BLaER1 (cell line): ENCODE measurements around the gene DNPH1.

ENCODE experiments used
- H3K27ac ChIP-seq: shearing (Covaris generic); formaldehyde crosslinking; 2 replicates; pipeline ENCODE4 v1.8.1; 2022
- H3K27me3 ChIP-seq: shearing (Covaris generic); formaldehyde crosslinking; 2 replicates; pipeline ENCODE4 v1.8.1; 2022
- H3K36me3 ChIP-seq: shearing (Covaris generic); formaldehyde crosslinking; 2 replicates; pipeline ENCODE4 v1.8.1; 2022
- H3K4me1 ChIP-seq: shearing (Covaris generic); formaldehyde crosslinking; 2 replicates; pipeline ENCODE4 v1.8.1; 2022
- H3K4me2 ChIP-seq: shearing (Covaris generic); formaldehyde crosslinking; 2 replicates; pipeline ENCODE4 v1.8.1; 2022
- H3K4me3 ChIP-seq: shearing (Covaris generic); formaldehyde crosslinking; 2 replicates; pipeline ENCODE4 v1.8.1; 2022
- H3K9ac ChIP-seq: shearing (Covaris generic); formaldehyde crosslinking; 2 replicates; pipeline ENCODE4 v1.8.1; 2022
- H3K9me3 ChIP-seq: shearing (Covaris generic); formaldehyde crosslinking; 2 replicates; pipeline ENCODE4 v1.8.1; 2022
- H4K20me1 ChIP-seq: shearing (Covaris generic); formaldehyde crosslinking; 2 replicates; pipeline ENCODE4 v1.8.1; 2022
- Cebpa-rat ChIP-seq: shearing (Covaris generic); IDR thresholded peaks from 2 replicates; pipeline ENCODE4 v1.8.1; 2022

Gene DNPH1, protein sequence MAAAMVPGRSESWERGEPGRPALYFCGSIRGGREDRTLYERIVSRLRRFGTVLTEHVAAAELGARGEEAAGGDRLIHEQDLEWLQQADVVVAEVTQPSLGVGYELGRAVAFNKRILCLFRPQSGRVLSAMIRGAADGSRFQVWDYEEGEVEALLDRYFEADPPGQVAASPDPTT

GRCh38 chr6:43228951-43229802, at the start of gene DNPH1:
DNPH1 (minus strand) TSS chr6:43229481; CDS start chr6:43229456, 25 bp downstream.
- Histone ChIP-seq H3K9me3 (no peaks in the 10 kb centered on the region), H3K4me1 (peaks cover 36% of the 10 kb centered on the region), H3K27ac (peak within 1 kb of the TSS; percentile 88), H3K36me3 (peaks cover 15% of the 10 kb centered on the region), H3K4me2 (peak within 1 kb of the TSS; percentile 86), H3K4me3 (peak within 1 kb of the TSS; percentile 81), H3K27me3 (no peaks in the 10 kb centered on the region), H4K20me1 (no peaks in the 10 kb centered on the region), H3K9ac (peak within 1 kb of the TSS; percentile 92)
- TF ChIP-seq Cebpa-rat = no peak

DNA sequence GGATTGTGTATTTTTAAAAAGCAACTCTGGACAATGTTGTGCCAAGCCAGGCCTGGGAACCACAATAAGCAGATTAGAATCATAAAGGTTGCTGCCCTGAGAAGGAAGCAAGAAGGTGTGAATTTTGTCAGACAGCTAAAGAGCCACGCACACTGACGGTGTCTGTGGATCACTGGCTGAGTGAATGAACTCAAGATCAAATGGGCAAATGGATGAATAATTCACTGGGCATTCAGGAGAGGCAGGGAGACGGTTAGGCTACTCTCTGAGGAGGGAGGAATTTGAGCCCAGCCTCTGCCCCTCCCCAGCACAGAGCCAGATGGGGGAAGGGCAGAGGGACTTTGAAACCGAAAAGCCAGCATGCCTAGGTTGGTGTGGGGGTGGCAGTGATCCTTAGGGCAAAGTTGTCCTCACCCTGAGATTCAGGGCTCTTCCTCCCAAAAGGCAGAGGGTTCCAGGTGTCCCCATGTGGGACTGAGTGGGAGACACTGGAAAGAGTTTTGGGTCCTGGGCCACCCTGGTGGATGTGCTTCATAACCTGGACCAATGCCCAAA, 49.3 kb upstream of the DNPH1 start:
- peaks cover 48% of the 10 kb centered on the region for H3K27me3 ChIP-seq
- peaks cover 24% of the 10 kb centered on the region for H3K4me1 ChIP-seq
- H3K9ac ChIP-seq = no peak overlapping the region
- no peak overlapping the region for H3K27ac ChIP-seq
- TF ChIP-seq Cebpa-rat = no peak
- H3K4me3 ChIP-seq = no peak overlapping the region
- H4K20me1 ChIP-seq = peaks cover 6% of the 10 kb centered on the region; the same call in 1 of the 2 replicates
- no peaks in the 10 kb centered on the region for H3K36me3 ChIP-seq
- H3K9me3 ChIP-seq = no peaks in the 10 kb centered on the region
- H3K4me2 ChIP-seq = no peak overlapping the region

GRCh38 chr6:43277643-43278523, 48.6 kb upstream of the DNPH1 start:
- Histone ChIP-seq H3K4me2 (no peak overlapping the region), H3K9ac (no peak overlapping the region), H3K27me3 (peaks cover 53% of the 10 kb centered on the region), H4K20me1 (peaks cover 6% of the 10 kb centered on the region; the same call in 1 of the 2 replicates), H3K9me3 (no peaks in the 10 kb centered on the region), H3K27ac (no peak overlapping the region), H3K4me1 (peaks cover 19% of the 10 kb centered on the region), H3K36me3 (no peaks in the 10 kb centered on the region), H3K4me3 (no peak overlapping the region)
- no peak for TF ChIP-seq Cebpa-rat

DNA sequence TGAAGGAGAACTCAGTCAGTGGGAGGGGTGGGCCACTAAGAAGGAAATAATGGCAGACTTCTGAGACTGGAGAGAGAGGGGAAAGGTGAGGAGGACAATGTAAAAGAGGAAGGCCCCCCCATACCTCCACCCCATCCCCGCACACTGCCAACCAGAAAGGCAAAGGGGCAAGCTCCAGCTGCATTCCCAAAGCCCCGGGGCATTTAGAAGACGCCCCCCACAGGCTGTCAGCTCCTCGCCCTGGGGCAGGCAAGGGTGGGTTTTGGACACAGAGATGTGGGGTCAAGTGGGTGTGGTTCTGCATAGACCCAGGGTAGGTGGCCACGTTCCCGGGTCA, 48.0 kb upstream of the DNPH1 start:
- Histone ChIP-seq H4K20me1 (peaks cover 6% of the 10 kb centered on the region; the same call in 1 of the 2 replicates), H3K27me3 (peaks cover 53% of the 10 kb centered on the region), H3K36me3 (no peaks in the 10 kb centered on the region), H3K27ac (no peak overlapping the region), H3K9me3 (no peaks in the 10 kb centered on the region), H3K4me3 (no peak overlapping the region), H3K4me2 (no peak overlapping the region), H3K9ac (no peak overlapping the region), H3K4me1 (peaks cover 14% of the 10 kb centered on the region)
- TF ChIP-seq Cebpa-rat = no peak

DNA sequence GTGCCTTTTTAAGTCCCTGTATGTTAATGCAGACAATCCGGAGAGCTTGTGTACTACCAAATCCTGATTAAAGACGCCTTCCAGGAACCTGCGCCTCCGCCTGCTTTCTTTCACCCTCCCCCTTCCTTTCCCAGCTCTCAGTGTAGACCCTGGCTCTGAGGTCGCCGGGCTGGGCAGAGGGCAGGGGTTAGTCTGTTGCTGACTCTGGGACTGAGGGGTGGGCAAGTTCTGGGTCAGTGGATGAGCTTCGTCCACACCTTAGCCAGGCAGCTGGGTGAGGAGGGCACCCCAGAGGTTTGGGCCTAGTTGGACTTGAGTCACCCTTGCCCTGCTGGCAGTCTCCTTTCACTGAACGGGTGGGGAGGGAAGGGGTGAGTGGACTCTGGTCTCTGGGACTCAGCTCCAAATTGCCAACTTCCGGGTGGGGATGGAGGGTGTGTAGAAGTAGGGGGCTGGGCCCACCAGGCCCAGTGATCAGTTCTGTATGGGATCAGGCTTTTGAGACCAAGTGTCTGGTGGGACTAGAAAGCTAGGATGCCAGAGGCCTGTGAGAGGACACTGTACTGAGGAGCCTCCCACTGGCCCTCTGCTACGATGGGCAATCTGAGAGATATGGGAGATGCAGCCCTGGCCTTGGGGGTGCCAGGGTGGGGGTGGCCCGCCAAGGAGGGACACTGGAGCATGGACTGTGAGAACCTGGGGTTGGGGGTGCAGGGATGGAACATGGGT, 47.5 kb upstream of the DNPH1 start:
- peak overlapping the region; percentile 54 for H3K4me3 ChIP-seq
- no peaks in the 10 kb centered on the region for H3K9me3 ChIP-seq
- peaks cover 53% of the 10 kb centered on the region for H3K27me3 ChIP-seq
- peaks cover 16% of the 10 kb centered on the region for H3K4me1 ChIP-seq
- H3K9ac ChIP-seq = no peak overlapping the region
- H3K36me3 ChIP-seq = no peaks in the 10 kb centered on the region
- H4K20me1 ChIP-seq = peaks cover 6% of the 10 kb centered on the region; the same call in 1 of the 2 replicates
- H3K4me2 ChIP-seq = peak overlapping the region; percentile 88
- TF ChIP-seq Cebpa-rat = no peak
- no peak overlapping the region for H3K27ac ChIP-seq

- H3K36me3 ChIP-seq = no peaks in the 10 kb centered on the region
- peak overlapping the region; percentile 54 for H3K4me3 ChIP-seq
- peak overlapping the region; percentile 88 for H3K4me2 ChIP-seq
- peaks cover 53% of the 10 kb centered on the region for H3K27me3 ChIP-seq
- TF ChIP-seq Cebpa-rat = no peak
- H3K9ac ChIP-seq = no peak overlapping the region
- H4K20me1 ChIP-seq = peaks cover 6% of the 10 kb centered on the region; the same call in 1 of the 2 replicates
- H3K9me3 ChIP-seq = no peaks in the 10 kb centered on the region
- H3K4me1 ChIP-seq = peaks cover 24% of the 10 kb centered on the region
- H3K27ac ChIP-seq = no peak overlapping the region
Observed at GRCh38 chr6:43275801-43276576, 46.7 kb upstream of the DNPH1 start.

DNA sequence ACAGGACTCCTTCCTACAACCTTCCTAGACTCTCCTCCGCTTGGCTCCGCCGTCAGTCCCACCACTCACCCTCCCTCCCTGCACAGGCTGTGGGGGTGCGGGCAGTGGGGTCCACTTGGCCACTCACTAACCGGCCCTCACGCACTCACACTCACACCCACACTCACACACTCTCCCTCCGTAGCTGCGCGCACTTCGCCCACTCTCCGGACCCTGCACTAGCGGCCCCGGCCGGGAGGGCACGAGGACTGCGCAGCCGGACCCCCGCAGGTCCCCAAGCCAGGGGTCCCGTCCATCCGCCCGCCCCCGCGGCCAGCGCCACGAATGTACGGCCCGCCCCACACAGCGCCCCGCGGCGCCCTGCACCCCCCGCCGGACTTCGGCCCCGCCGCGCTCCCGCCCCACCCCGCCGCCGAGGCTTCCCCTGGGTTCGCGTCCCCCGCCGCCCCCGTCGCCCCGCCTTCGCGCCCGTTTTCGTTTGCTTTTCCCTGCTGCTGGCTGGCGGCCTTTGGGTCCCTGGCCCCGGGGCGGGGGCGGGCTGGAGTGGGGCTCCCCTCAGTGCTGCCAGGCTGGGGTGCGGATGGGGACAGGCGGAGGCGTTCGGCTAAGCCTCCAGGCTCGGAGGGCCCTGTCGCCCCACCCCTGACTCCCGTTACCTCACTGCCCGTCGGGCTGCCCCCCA, 45.8 kb upstream of the DNPH1 start:
- peaks cover 61% of the 10 kb centered on the region for H3K27me3 ChIP-seq
- TF ChIP-seq Cebpa-rat = no peak
- H3K9ac ChIP-seq = no peak overlapping the region
- H3K4me2 ChIP-seq = peak overlapping the region; percentile 88
- peak overlapping the region; percentile 54; the same call in 1 of the 2 replicates for H3K4me3 ChIP-seq
- H3K36me3 ChIP-seq = no peaks in the 10 kb centered on the region
- H3K27ac ChIP-seq = no peak overlapping the region
- no peaks in the 10 kb centered on the region for H3K9me3 ChIP-seq
- H3K4me1 ChIP-seq = peaks cover 33% of the 10 kb centered on the region
- peaks cover 6% of the 10 kb centered on the region; the same call in 1 of the 2 replicates for H4K20me1 ChIP-seq
